ENCODE measurements around the gene PTPRT. TPM values are rescaled to one million over a fixed set of nuclear protein-coding genes. Genes with fewer than 3 reads are reported as not detected.

Gene PTPRT
- total RNA-seq, 4 donors from 2014 or later, result 0.04 TPM; not detected in 3

DNA sequence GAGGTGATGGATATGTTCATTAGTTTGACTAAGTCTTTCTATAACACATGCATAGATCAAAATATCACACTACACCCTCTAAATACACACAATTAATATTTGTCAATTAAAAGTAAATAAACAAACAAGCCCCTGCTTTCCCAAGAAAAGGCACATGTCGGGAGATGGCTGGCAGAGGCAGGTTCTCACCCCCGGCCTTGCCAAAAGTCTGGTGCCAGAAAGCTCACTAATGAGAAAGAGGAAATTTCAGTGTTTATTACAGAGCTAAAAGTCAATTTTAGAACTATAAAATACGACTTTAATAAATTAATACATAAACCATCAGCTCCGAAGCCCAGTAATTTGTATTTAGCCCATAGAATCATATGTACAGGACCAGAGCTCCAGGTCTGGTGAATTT, 404.7 kb downstream of the PTPRT start:
- no peak for ATAC-seq
- no peaks in the 10 kb centered on the region for H3K27me3 ChIP-seq
- H3K27ac ChIP-seq, result no peak overlapping the region

DNA sequence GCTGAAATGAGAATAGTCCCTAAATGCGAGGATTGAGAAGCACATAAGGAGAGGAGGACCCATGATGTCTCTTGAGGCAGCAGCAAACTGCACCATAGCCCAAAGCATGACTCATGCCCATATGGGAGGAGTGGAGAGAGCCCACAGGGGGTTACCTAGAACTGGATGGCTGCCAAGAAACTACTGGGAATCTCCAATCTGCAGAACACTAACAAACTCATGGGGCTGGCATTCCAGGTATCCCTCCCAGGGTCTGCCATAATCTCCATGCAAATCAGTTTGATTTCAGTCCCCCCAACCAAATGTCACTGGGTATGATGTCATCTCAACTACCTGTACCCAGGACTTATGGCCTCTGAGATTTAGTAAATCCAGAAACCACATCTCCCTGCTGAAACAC, 410.5 kb downstream of the PTPRT start:
- Histone ChIP-seq H3K27me3 (no peaks in the 10 kb centered on the region), H3K4me1 (no peaks in the 10 kb centered on the region), H3K27ac (no peak overlapping the region), H3K9me3 (no peaks in the 10 kb centered on the region), H3K4me3 (no peak overlapping the region), H3K36me3 (no peaks in the 10 kb centered on the region)
- TF ChIP-seq EP300 (IDR thresholded peaks at IDR 0.05), result no peak
- TF ChIP-seq POLR2AphosphoS5 (IDR thresholded peaks at IDR 0.05), result no peak
- TF ChIP-seq, protein P1, sequence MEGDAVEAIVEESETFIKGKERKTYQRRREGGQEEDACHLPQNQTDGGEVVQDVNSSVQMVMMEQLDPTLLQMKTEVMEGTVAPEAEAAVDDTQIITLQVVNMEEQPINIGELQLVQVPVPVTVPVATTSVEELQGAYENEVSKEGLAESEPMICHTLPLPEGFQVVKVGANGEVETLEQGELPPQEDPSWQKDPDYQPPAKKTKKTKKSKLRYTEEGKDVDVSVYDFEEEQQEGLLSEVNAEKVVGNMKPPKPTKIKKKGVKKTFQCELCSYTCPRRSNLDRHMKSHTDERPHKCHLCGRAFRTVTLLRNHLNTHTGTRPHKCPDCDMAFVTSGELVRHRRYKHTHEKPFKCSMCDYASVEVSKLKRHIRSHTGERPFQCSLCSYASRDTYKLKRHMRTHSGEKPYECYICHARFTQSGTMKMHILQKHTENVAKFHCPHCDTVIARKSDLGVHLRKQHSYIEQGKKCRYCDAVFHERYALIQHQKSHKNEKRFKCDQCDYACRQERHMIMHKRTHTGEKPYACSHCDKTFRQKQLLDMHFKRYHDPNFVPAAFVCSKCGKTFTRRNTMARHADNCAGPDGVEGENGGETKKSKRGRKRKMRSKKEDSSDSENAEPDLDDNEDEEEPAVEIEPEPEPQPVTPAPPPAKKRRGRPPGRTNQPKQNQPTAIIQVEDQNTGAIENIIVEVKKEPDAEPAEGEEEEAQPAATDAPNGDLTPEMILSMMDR (IDR thresholded peaks at IDR 0.05), result no peak
- TF ChIP-seq POLR2A (IDR thresholded peaks at IDR 0.05), result no peak
- no peak for ATAC-seq
- WGBS, 2 donors (ENCODE audit: low coverage in 1 of 2), result 89% methylated on average over 1 of the region's 1 CpG; no CpG with 5 or more reads in 1 of the 2 donors

More for the DNA sequence above, 404.7 kb downstream of the PTPRT start:
- Histone ChIP-seq H3K4me3 (no peak overlapping the region), H3K9me3 (no peaks in the 10 kb centered on the region), H3K36me3 (no peaks in the 10 kb centered on the region), H3K4me1 (no peaks in the 10 kb centered on the region)
- 64 to 69% methylated on average over 4 of the region's 4 CpGs for WGBS, 2 donors (ENCODE audit: low coverage in 1 of 2)
- TF ChIP-seq POLR2AphosphoS5 (IDR thresholded peaks at IDR 0.05), result no peak
- TF ChIP-seq, protein P1 (IDR thresholded peaks at IDR 0.05), result no peak
- TF ChIP-seq POLR2A (IDR thresholded peaks at IDR 0.05), result no peak
- no peak for TF ChIP-seq EP300 (IDR thresholded peaks at IDR 0.05)

DNA sequence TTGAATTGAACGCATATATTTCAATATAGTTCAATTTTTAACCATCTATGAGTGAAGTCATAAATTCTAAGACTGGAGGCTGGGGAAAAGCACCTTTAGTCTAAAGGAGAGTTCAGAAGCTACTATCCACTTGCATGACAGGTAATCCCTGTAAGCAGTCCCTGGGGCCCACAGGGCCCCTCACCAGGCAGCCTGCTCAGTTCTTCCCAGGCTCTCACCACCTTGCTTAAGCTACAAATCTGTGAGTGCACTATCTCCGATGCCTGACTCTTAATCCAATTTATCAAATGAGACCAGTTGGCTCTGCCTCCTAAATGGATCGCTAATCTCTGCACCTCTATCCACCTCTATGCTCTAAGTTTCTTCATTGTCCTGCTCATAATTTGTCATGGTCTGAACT, 413.8 kb downstream of the PTPRT start:
- Histone ChIP-seq H3K4me3 (no peak overlapping the region), H3K4me1 (no peaks in the 10 kb centered on the region), H3K27me3 (no peaks in the 10 kb centered on the region), H3K9me3 (no peaks in the 10 kb centered on the region), H3K36me3 (no peaks in the 10 kb centered on the region), H3K27ac (no peak overlapping the region)
- no peak for ATAC-seq
- WGBS, 2 donors (ENCODE audit: low coverage in 1 of 2), result 69 to 82% methylated on average over 3 of the region's 3 CpGs
- TF ChIP-seq, protein P1 (IDR thresholded peaks at IDR 0.05), result no peak
- TF ChIP-seq EP300 (IDR thresholded peaks at IDR 0.05), result no peak
- no peak for TF ChIP-seq POLR2A (IDR thresholded peaks at IDR 0.05)
- TF ChIP-seq POLR2AphosphoS5 (IDR thresholded peaks at IDR 0.05), result no peak

DNA sequence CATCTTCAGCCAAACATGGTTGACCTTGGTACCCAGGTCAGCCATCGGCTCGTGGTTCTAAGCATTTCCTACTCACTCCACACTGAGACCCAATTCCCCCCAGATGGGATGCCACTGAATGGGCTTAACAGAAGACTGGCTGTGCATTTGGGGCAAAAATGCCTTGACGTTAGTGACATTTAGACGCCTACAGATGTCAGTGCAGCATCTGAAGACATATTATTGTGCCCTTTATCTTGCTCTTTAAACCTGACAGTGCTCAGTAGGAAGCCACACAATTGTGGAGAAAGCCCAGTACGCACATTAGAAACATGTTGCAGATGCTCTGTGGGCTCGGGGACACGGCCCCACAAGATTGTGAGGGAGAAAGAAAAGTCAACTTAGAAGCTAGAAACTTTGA, 414.7 kb downstream of the PTPRT start:
- Histone ChIP-seq H3K4me1 (no peaks in the 10 kb centered on the region), H3K9me3 (peaks cover 0 to 2% (median 0%) of the 10 kb centered on the region in 3 donors), H3K36me3 (no peaks in the 10 kb centered on the region), H3K4me3 (no peak overlapping the region), H3K27ac (no peak overlapping the region), H3K27me3 (no peaks in the 10 kb centered on the region)
- WGBS, 2 donors (ENCODE audit: low coverage in 1 of 2), result 67 to 71% methylated on average over 5 of the region's 7 CpGs
- ATAC-seq, result no peak
- TF ChIP-seq POLR2AphosphoS5 (IDR thresholded peaks at IDR 0.05) (no peak), POLR2A (IDR thresholded peaks at IDR 0.05) (no peak), EP300 (IDR thresholded peaks at IDR 0.05) (no peak)
- TF ChIP-seq, protein P1 (IDR thresholded peaks at IDR 0.05), result no peak

DNA sequence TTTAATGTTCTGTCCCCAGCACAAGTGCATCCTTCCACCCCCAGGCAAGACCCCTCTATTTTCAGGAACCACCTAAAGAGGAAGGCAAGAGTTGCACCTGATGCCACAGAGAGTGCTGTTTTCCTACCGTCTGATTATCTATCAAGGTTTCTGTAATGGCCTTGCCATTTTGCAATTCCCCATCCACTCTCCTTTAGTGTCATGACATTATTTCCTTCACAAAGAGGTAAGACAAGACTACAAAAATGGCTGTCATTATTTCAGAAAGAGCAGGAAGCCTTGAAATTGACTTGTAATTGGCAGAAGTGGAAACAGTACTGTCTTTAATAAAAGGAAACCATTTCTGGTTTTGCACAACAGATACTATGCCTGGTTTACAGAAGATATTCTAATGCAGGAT, 426.7 kb downstream of the PTPRT start:
- H3K4me1 ChIP-seq, result no peaks in the 10 kb centered on the region
- peaks cover 0 to 15% (median 0%) of the 10 kb centered on the region in 3 donors for H3K9me3 ChIP-seq
- 100% methylated on average over 1 of the region's 1 CpG for WGBS, 2 donors (ENCODE audit: low coverage in 1 of 2)
- H3K27ac ChIP-seq, result no peak overlapping the region
- H3K4me3 ChIP-seq, result no peak overlapping the region
- TF ChIP-seq EP300 (IDR thresholded peaks at IDR 0.05) (no peak), POLR2A (IDR thresholded peaks at IDR 0.05) (no peak), POLR2AphosphoS5 (IDR thresholded peaks at IDR 0.05) (no peak)
- TF ChIP-seq, protein P1 (IDR thresholded peaks at IDR 0.05), result no peak
- ATAC-seq, result no peak
- no peaks in the 10 kb centered on the region for H3K27me3 ChIP-seq
- no peaks in the 10 kb centered on the region for H3K36me3 ChIP-seq

All from gastroesophageal sphincter (tissue), 4 donors.